Heart right ventricle (tissue), 16 donors: ENCODE results near the gene GFI1. TPM values are rescaled to one million over a fixed set of nuclear protein-coding genes. Genes with fewer than 3 reads are reported as not detected.

Source experiments
- ATAC-seq, 8 donors: fragments of 200-7000 bp; cut with Tn5 transposase; one replicate each; pipeline ENCODE4 v1.9.1; 2020; ENCODE audit warnings: mild to moderate bottlenecking in 8 of 8, moderate library complexity in 8 of 8, moderate number of reproducible peaks in 1 of 8
- DNase-seq, 2 donors: peaks; one replicate each; pipeline ENCODE4 v3.0.0-alpha.2; 2020
- H3K27ac ChIP-seq, 10 donors: fragments of 200-600 bp; sonication (generic) in 2 of 10; one replicate each; pipeline versions ENCODE4 v1.5.0 to v1.8.0; 2020 to 2022; ENCODE audit warnings: mild to moderate bottlenecking in 3 of 10
- H3K27me3 ChIP-seq, 7 donors: fragments of 200-600 bp; one replicate each; pipeline ENCODE4 v1.8.0; 2021 to 2022; ENCODE audit warnings: mild to moderate bottlenecking in 2 of 7
- H3K36me3 ChIP-seq, 9 donors: fragments of 200-600 bp; sonication (generic) in 1 of 9; one replicate each; pipeline versions ENCODE4 v1.5.0 to v1.8.0; 2020 to 2022; ENCODE audit warnings: mild to moderate bottlenecking in 2 of 9
- H3K4me1 ChIP-seq, 9 donors: fragments of 200-600 bp; sonication (generic) in 1 of 9; one replicate each; pipeline versions ENCODE4 v1.5.0 to v1.8.0; 2020 to 2022; ENCODE audit warnings: mild to moderate bottlenecking in 4 of 9
- H3K4me3 ChIP-seq, 10 donors: fragments of 200-600 bp; sonication (generic) in 2 of 10; one replicate each; pipeline versions ENCODE4 v1.5.0 to v1.8.0; 2020 to 2022; ENCODE audit warnings: mild to moderate bottlenecking in 7 of 10, moderate library complexity in 2 of 10
- H3K9me3 ChIP-seq, 11 donors: fragments of 200-600 bp in 10 of 11; sonication (generic) in 2 of 11; one replicate each; pipeline versions ENCODE4 v1.5.0 to v1.8.0; 2013 to 2022; ENCODE audit warnings: mild to moderate bottlenecking in 2 of 11, control low read depth in 1 of 11, moderate library complexity in 1 of 11
- CTCF ChIP-seq, 9 donors: fragments of 200-600 bp; sonication (generic) in 2 of 9; IDR thresholded peaks; one replicate each; pipeline versions ENCODE4 v1.5.0 to v1.8.0; 2021 to 2022; ENCODE audit warnings: antibody characterized with exemption in 9 of 9, mild to moderate bottlenecking in 5 of 9, moderate library complexity in 1 of 9
- WGBS, 2 donors: extraction: QIAGEN DNeasy Blood & Tissue Kit; methylation state at CpG; one replicate each; pipeline ENCODE4 v1.1.7; 2013; ENCODE audit warnings: inconsistent platforms in 1 of 2; 5-methylcytosine and 5-hydroxymethylcytosine counted together
- intact Hi-C, 10 donors: fragments of 100-400 bp; cut with DNase I; formaldehyde crosslinking; loops; one replicate each; pipeline versions ENCODE4 v1.11.1 to v1.14.2; 2022
- polyA plus RNA-seq, 2 donors: library from polyadenylated mRNA; stranded (reverse); fragments of 200-250 nt; gene quantifications; one replicate each; pipeline ENCODE4 v1.2.3, GENCODE V29; 2013
- total RNA-seq, 10 donors: library from RNA; stranded (reverse); fragmentation: NEBNext Ultra II Directional in 3 of 10; extraction: Animal tissue kit (Norgen Biotek cat#: 25700) in 3 of 10; gene quantifications; one replicate each; pipeline versions ENCODE4 v1.2.1 to v1.2.4, GENCODE V29; 2021 to 2023
- donor health status: Arrhythmogenic right ventricular cardiomyopathy.
- donor health status: ischemic (EF 13 %, LVEDD 7.1; RV severe dilation, severe dysfunction).
- donor health status: healthy with polysubstance abuse.
- donor health status: DM: no; HTN: yes; CAD: no.
- donor health status: DM: no; HTN: no; CAD: no.
- donor health status: ischemic (EF 25% LVEDD 6.9; RV normal size, moderate dysfunction).
- donor health status: ischemic (EF 25% LVEDD 5.7; RV mildly dilated, moderate dysfunction).
- donor health status: healthy.
- donor health status: DM: yes; HTN: yes; CAD: no.
- donor health status: Ischemic cardiomyopathy.
- donor health status: ischemic (EF 35%, LVEDD 5.7; RV mildly dilated, moderate dysfunction).
- donor health status: nonischemic (EF 11% LVEDD 7.7; RV severe dilation, severe dysfunction).
- donor health status: DM: yes; HTN: yes; CAD: no.
- donor health status: PGD.
- donor health status: ischemic (EF 29% LVEDD 5.4; RV normal size, mild dysfunction).
- donor health status: nonischemic (EF 23%, LVEDD 6.1; RV moderate dilation, normal function).

Gene GFI1
- total and polyA plus RNA-seq, 12 donors: 0.09 to 1.3 (median 0.15) TPM; not detected in 3

- Histone ChIP-seq H3K9me3 (peaks cover 0 to 3% (median 0%) of the 10 kb centered on the region in 11 donors), H3K4me1 (no peaks in the 10 kb centered on the region), H3K27me3 (no peaks in the 10 kb centered on the region), H3K36me3 (peaks cover 0 to 33% (median 0%) of the 10 kb centered on the region in 9 donors), H3K4me3 (no peak overlapping the region), H3K27ac (no peak overlapping the region)
- WGBS, 2 donors: 95 to 99% methylated on average over 1 of the region's 1 CpG
- DNase-seq (no peak), ATAC-seq (no peak)
- intact Hi-C loops: no loop called here
- no peak for TF ChIP-seq CTCF (IDR thresholded peaks at IDR 0.05)
These were observed 22.9 kb upstream of the GFI1 start for GRCh38 chr1:92509619-92510018.

GRCh38 chr1:92505015-92505692 is 18.4 kb upstream of the GFI1 start:
- peaks cover 0 to 4% (median 0%) of the 10 kb centered on the region in 9 donors for H3K36me3 ChIP-seq
- WGBS, 2 donors: 79% methylated on average over 6 of the region's 6 CpGs
- TF ChIP-seq CTCF (IDR thresholded peaks at IDR 0.05): no peak
- H3K4me3 ChIP-seq: no peak overlapping the region
- peaks cover 0 to 3% (median 0%) of the 10 kb centered on the region in 9 donors for H3K4me1 ChIP-seq
- intact Hi-C loops: no loop called here
- H3K27ac ChIP-seq: no peak overlapping the region
- H3K27me3 ChIP-seq: no peaks in the 10 kb centered on the region
- no peak for DNase-seq
- ATAC-seq: peak in 1 of 8 donors; percentile 44
- H3K9me3 ChIP-seq: peaks cover 0 to 3% (median 0%) of the 10 kb centered on the region in 11 donors

- ATAC-seq (no peak), DNase-seq (no peak)
- intact Hi-C loops: no loop called here
- Histone ChIP-seq H3K4me3 (no peak overlapping the region), H3K27ac (no peak overlapping the region), H3K4me1 (peaks cover 0 to 3% (median 0%) of the 10 kb centered on the region in 9 donors), H3K36me3 (peaks cover 0 to 4% (median 0%) of the 10 kb centered on the region in 9 donors), H3K9me3 (peaks cover 0 to 3% (median 0%) of the 10 kb centered on the region in 11 donors), H3K27me3 (no peaks in the 10 kb centered on the region)
- TF ChIP-seq CTCF (IDR thresholded peaks at IDR 0.05): no peak
- 73 to 74% methylated on average over 8 of the region's 8 CpGs for WGBS, 2 donors
These were observed 17.7 kb upstream of the GFI1 start for GRCh38 chr1:92504291-92505014.

GRCh38 chr1:92503926-92504285 is 17.2 kb upstream of the GFI1 start:
- ATAC-seq (no peak), DNase-seq (no peak)
- H3K36me3 ChIP-seq: peaks cover 0 to 4% (median 0%) of the 10 kb centered on the region in 9 donors
- peaks cover 0 to 3% (median 0%) of the 10 kb centered on the region in 9 donors for H3K4me1 ChIP-seq
- 62 to 74% methylated on average over 6 of the region's 6 CpGs for WGBS, 2 donors
- H3K27ac ChIP-seq: no peak overlapping the region
- peaks cover 0 to 3% (median 0%) of the 10 kb centered on the region in 11 donors for H3K9me3 ChIP-seq
- TF ChIP-seq CTCF (IDR thresholded peaks at IDR 0.05): no peak
- no peak overlapping the region for H3K4me3 ChIP-seq
- H3K27me3 ChIP-seq: no peaks in the 10 kb centered on the region
- intact Hi-C loops: no loop called here
